HG03378 (cell line): ENCODE measurements around the gene OTUB2.

Experiments used
- ATAC-seq: cut with Tn5 transposase; IDR thresholded peaks from one replicate; pipeline ENCODE4 v1.9.1; 2021; ENCODE audit warnings: mild to moderate bottlenecking, moderate library complexity; ENCODE audit not compliant: unreplicated experiment

OTUB2 gene

DNA sequence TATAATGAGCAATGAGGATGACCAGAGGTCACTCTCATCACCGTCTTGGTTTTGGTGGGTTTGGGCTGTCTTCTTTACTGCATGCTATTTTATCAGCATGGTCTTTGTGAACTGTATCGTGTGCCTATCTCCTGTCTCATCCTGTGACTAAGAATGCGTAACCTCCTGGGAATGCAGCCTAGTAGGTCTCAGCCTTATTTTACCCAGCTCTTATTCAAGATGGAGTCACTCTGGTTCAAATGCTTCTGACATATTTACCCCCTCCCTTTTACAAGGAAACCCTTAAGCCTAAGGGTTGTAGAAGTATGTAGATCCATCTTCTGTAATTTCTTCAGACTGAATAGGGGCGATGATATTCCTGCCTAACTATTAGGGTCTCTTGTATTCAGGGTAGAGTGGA lies 63.3 kb downstream of the OTUB2 start:
- no peak for ATAC-seq

GRCh38 chr14:94093418-94093817 lies 67.3 kb downstream of the OTUB2 start:
- ATAC-seq, result no peak

- ATAC-seq, result no peak
Measured at GRCh38 chr14:94097091-94097490, 71.0 kb downstream of the OTUB2 start.
